ENCODE data around the gene SLC25A17.
A peak's percentile ranks its signal among the peaks of the same experiment; 100 is the strongest.
"Not testable (repeated sequence)": the region's sequence is repeated elsewhere in the genome, so short reads cannot be mapped to it uniquely, and the experiment has no call there.

The SLC25A17 gene

DNA sequence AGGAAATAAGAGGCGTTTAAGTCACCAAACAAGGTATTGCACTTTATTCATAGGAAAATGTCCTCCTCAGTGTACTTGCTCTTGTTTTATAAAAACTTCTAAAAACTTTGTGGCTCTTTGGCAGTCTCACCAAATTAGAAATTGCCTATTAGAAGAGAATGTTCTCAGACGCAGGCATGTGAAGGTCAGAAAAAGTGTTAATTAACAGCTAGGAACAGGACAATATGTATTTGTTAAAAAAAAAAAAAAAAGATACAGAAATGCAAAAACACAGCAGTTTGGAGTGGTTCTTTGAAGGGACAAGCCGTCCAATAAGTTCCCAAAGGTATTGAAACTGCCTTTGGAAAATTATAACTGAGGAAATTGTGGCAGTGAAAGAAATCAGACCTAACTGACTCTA is 67.9 kb downstream of the SLC25A17 start:
- DNase-seq = no peak

DNA sequence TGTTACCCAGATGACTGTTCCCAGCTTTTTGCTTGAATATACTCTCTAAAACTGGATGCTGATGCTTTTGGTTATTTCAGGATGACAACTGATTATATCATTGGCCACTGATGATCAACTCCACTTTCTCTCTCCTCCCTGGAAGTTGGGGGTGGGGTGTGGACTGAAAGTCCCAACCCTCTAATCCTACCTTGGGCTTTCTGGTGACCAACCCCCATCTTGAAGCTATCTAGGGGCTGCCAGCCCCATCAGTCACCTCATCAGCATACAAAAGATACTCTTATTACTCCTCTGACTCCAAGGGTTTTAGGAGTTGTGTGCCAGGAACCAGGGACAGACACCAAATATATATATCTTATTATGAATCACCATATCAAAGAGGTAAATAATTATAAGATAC is 69.3 kb downstream of the SLC25A17 start:
- no peak for DNase-seq

DNA sequence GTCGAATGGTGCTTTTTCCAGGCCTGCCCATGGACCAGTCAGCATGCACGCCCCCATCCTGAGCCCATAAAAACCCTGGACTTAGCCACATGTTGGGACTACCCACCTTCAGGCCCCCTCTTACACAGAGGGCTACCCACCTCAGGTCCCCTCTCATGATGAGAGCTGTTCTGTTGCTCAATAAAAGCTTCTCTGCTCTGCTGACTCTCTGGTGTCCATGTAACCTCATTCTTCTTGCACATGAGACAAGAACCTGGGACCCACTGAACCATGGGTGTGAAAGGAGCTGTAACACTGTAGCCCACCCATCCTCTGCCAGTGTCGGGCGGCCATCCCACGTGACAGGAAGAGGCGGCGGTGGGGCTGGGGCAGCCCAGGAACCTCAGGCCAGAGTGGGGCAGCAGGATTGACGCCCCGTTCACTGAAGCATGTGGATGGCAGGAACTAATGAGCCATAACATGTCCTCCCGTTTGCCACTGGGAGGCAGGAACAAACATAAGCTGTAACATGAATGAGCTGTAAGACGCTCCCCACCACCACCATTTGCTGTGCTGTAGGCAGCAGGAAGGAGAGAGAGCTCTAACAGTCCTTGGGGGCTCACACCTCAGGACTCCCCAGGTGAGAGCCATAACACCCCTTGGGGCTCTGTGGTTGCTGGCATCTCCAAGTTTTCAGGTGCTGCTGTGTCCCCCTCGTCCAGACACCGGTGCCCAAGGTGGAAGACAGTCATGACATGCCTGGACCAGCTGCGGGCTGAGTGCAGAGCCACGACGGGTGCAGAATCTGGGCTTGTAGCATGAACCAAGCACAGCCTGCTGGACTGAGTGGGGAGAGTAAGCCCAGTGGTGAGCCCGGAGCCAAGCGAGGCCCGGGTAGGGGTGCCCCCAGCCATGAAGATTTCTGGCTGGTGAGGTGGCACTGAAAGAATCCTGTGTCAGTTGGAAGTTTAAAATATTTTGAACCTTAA is 70.5 kb downstream of the SLC25A17 start:
- DNase-seq = no peak

DNA sequence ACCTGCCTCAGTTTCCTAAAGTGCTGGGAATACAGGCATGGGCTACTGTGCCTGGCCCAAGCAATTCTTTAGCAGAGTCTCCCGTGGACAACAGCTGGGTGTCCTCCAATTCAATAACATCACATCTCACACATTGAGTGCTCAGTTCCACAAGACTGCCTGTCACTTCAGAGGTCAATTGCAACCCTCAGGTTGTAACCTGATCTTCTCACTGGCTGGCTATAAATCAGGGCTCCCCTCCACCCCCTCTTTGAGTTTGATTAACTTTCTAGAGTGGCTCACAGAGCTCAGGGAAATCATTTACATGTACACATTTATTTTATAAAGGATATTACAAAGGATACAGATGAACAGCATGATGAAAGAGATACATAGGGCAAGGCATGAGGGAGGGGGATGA is 71.8 kb downstream of the SLC25A17 start:
- DNase-seq = no peak

DNA sequence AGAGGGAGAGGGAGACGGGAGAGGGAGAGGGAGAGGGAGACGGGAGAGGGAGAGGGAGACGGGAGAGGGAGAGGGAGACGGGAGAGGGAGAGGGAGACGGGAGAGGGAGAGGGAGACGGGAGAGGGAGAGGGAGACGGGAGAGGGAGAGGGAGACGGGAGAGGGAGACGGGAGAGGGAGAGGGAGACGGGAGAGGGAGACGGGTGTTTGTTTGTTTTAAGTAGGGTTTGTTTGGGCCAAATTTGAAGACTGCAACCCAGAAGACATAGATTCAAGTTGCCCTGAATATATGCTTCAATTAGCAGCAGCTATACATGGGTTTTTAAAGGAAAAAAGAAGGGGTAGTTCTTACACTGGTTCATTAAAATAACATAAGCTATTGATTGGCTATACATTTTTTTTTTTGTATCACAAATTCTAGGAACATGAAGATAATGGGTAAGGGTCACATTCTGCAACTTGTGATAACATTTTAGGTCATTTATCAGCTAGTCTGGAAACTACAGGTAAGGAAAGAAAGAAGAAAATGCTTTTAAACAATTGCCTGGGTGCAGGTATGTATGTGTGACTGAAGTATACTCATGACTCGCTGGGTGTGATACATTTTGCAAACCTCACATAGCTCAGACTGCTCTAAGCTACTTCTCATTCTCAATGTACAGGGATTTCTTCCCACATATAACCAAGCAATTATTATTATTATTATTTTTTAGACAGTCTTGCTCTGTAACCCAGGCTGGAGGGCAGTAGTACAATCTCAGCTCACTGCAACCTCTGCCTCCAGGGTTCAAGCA is 72.5 kb downstream of the SLC25A17 start:
- DNase-seq = no peak

DNA sequence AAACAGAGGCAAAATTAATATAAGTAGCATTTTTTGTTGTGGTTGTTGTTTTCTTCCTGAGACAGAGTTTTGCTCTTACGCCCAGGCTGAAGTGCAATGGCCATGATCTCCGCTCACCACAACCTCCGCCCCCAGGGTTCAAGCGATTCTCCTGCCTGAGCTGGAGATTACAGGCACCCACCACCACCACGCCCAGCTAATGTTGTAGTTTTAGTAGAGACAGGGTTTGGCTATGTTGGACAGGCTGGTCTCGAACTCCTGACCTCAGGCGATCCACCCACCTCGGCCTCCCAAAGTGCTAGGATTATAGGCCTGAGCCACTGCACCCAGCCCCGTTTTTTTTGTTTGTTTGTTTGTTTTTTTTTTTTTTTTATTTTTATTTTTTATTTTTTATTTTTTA is 75.4 kb downstream of the SLC25A17 start:
- no peak for DNase-seq

DNA sequence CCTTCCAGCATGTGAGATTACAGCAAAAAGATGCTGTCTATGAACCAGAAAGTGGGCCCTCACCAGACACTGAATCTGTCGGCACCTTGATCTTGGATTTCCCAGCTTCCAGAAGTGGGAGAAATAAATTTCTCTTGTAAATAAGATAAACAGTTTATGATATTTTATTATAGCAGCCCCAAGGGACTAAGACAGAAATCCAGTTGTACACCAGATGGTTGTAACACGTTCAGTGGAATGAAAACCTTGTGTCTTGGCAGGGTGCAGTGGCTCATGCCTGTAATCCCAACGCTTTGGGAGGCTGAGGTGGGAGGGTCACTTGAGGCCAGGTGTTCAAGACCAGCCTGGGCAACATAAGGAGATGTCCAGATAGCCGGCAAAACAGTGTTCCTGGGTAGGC is 78.0 kb downstream of the SLC25A17 start:
- no peak for DNase-seq

DNA sequence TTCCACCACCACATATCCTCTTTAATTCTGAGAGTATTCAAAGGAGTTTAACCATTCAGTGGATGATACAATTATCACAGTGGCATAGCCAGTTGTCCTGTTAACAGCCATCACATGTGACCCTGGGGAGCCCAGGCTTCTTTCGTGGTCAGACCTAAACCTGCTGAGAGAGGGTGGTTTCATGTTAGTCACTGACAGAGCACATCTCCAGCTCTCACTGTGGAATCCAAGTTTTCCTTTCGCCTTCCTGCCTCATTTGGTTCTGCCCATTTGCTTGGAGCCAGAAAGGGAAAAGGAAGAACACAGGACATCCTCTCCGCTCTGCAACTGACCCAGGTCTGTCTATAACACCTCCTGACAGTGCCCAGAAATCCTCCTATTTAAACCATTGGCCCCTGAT is 79.4 kb downstream of the SLC25A17 start:
- no peak for DNase-seq

DNA sequence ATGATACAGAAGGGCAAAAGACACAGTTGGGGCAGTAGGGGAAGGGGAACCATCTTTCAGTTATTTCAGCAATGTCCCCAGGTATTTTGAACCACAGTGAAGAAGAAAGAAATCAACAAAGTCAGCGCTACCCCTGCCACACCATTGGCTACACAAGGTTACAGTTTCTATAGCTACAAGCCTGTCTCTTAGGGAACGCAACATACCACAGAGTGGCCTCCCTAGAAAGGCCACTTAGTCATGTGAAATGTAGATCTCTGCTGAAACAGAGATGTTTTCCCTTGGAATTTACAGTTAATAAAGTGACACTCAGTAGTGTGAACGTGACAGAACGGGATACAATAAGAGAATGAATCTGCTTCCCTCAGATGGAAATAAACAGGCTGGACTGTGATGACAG is 85.2 kb downstream of the SLC25A17 start:
- no peak for DNase-seq

DNA sequence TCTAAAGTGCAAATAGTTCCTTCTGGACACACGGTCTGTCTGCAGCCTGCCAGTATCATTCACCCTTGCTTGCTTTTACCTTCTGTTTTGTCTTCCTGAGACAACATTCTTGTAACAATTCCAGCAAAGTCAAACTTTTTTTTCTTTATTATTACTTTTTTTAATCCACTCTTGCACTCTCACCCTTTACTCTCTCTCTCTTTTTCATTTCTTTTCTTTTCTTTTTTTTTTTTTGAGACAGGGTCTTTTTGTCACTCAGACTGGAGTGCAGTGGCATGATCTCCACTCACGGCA is 86.2 kb downstream of the SLC25A17 start:
- DNase-seq = no peak

DNA sequence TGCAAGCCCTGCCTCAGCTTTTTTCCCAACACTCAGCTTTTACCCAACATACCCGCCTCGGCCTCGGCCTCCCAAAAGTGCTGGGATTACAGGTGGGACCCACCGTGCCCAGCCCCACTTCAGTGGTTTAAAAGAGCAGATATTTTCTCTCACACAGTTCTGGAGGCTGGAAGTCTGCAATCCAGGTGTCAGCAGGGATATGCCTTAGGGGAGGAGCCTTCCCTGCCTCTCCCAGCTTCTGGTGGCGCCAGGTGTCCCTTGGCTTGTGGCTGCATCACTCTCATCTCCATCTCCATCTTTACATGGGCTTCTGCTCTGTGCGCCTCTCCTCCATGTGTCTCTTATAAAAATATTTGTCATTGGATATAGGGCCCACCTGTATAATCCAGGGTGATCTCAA is 89.9 kb downstream of the SLC25A17 start:
- no peak for DNase-seq

DNA sequence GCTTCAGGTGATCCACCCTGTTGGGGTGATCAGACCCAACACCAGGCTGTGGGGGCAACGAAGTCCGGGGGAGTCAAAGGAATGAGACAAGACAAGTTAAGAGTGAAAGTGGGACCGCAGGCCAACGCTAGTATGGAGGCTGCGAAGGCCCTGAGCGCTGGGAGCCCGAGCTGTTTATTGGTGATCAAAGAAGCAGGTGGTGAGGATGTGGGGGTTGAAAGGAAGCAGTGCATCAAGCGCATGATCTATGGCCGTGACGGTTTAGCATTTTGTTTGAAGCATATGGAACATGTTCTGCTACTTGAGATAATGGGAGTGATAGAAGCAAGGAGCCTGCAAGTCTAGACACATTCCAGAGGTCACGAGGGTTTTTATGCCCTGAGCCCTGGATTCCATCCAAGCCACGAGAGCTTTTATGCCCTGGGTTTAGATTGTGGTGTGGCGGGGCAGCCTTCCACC is 90.4 kb downstream of the SLC25A17 start:
- peak in 3 of 4 experiments; percentile 20 to 51 (median 33) for DNase-seq

DNA sequence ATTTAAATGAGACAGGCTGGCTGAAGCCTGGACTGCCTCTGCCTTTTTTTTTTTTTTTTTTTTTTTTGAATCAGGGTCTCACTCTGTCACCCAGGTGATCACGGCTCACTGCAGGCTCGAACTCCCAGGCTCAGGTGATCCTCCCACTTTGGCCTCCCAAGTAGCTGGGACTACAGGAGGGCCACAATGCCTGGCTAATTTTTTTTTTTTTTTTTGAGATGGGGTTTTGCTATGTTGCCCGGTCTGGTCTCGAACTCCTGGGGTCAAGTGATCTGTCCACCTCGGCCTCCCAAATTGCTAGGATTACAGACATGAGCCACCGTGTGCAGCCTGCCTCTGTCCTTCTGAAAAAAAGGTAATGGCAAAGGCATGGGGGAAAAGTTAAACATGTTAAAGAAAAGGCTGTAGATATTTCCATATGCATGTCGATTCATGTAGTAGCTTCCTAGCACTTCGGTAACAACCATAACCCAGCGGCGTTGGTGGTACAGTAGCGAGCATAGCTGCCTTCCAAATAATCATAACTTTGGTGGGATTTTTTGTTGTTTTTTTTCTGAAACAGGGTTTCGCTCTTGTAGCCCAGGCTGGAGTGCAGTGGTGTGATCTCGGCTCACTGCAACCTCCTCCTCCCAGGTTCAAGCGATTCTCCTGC is 91.1 kb downstream of the SLC25A17 start:
- DNase-seq = no peak

DNA sequence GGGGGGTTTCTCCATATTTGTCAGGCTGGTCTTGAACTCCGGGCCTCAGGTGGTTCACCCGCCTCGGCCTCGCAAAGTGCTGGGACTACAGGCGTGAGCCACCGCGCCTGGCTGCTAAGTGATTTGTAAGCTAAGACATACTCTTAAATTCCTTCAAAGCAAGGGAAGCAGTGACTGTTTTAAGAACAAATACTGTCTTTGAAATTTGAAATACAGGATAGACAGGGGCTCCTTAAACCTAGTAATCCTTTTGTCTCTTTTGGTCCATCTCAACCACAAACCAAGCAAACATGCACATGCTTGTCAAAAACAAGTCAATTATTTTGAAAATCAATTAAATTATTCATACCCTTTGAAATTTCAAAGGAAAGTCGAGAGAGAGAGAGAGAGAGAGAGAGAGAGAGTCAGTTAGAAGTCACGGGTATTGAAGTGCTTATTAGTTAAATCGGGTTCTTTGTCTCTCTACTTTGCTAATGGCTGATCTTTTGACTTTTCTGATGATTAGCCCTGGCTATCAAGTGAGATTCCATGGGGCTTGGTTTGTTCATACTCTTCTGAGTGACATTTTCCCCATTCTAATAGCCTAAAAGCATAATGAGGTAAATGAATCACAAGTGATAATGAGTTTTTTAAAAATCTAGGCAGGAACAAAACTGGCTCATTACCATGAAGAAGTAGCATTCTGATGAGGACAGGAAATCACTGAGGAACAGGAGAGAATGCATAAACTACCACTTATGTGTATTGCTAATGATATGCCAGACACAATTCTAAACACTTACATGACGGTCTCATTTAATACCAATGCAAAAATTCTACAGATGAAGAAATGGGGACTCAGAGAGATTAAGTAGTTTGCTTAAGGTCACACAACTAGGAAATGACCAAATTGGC is 91.8 kb downstream of the SLC25A17 start:
- DNase-seq = no peak

DNA sequence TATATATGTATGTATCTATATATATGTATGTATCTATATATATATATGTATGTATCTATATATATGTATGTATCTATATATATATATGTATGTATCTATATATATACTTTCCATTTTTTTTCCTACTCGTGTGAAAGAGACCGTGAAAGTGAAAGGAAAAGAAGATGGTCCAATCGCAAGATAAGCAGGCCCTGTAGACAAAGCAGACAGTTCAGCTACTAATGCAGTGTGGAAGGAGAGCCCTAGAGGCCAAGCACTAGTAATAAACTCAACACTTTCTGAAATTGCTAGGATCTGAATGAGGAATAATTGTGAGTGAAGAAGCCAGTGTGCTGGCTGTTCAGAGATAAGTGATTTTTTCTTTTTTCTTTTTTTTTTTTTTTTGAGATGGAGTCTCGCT is 92.6 kb downstream of the SLC25A17 start:
- no peak for DNase-seq

DNA sequence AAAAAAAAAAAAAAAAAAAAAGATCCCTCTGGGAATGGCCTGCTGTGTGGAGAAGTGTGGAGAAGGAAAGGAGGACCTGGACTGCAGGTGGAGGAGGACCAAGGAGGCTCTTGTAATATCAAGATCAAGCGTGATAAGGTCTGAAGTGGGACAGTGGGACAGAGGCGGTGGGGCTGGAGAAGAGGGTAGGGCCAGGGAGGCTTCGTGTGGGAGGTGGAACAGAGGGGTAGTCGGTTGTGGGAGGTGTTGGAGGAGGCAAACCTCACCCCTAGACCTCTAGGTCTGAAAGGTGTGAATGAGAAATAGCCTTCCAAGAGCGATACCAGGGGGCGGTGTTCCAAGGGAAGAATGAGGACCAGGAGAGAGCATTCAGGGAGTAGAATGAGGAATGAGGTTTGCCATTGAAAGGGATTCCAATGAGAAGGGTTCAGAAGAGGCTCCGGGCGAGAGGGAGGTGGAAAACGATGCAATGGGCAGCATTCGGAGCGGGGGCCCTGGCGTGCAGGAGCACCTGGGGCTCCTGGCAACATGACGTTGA is 95.7 kb downstream of the SLC25A17 start:
- DNase-seq = no peak

DNA sequence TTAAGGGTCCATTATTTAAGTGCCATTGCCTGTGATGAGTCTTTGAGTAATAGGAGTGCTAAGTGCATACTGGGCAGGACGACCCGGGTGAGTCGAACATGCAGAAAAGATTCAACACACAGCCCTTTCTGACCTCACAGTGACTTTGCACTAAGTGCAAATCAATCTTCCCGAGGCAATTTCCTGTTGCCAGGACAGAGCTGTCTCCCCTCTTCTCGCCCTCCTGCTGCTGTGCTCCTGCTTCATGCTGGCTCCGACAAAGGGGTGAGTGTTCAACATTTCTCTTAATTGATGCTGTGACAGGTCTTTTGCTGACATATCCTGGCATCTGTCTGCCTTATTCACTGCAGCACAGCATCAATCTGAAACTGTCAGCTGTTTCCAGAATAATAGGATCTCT is 97.9 kb downstream of the SLC25A17 start:
- no peak for DNase-seq

DNA sequence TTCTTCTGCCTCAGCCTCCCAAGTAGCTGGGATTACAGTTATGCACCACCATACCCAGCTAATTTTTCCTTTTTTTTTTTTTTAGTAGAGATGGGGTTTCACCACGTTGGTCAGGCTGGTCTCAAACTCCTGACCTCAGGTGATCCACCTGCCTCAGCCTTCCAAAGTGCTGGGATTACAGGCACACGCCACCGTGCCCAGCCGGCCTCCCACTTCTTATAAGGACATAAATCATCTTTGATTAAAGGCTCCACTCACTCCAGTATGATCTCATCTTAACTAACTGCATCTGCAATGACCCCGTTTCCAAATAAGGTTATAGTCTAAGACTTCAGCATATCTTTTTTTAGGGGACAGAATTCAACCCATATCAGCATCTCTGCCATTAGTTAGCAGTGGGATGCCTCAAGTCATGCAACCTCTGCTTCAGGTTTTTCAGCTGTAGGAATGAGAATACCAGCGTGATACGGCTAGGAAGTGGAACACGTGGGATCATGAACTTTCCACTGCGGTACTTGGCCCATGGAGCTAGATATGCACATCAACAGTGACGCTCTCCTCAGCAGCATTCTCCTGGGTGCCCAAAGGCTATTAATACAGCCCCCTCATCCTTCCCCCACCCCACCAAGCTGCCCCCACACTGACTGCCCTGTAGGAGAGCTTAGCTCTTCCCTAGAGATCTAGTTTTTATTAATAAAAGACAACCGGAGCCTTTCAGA is 98.4 kb downstream of the SLC25A17 start:
- DNase-seq = no peak

DNA sequence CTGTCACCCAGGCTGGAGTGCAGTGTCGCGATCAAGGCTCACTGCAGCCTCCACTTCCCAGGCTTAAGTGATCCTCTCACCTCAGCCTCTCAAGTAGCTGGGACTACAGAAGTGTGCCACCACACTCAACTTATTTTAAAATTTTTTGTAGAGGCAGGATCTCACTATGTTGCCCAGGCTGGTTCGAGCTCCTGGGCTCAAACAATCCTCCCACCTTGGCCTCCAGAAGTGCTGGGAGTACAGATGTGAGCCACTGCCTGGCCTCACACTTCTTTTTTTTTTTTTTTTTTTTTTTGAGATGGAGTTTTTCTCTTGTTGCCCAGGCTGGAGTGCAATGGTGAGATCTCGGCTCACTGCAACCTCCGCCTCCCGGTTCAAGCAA is 99.0 kb downstream of the SLC25A17 start:
- not testable (repeated sequence) for DNase-seq
